ENCODE measurements around the gene DYRK1A. TPM values are rescaled to one million over a fixed set of nuclear protein-coding genes. Genes with fewer than 3 reads are reported as not detected.

DYRK1A gene
- total RNA-seq, 1 donor from 2014 or later, result 108 TPM

- no peak overlapping the region for H3K4me3 Mint-ChIP-seq
- peaks cover 39% of the 10 kb centered on the region for H3K4me1 Mint-ChIP-seq
Measured at GRCh38 chr21:37443683-37444082, 77.1 kb downstream of the DYRK1A start.

GRCh38 chr21:37445228-37445627, 78.7 kb downstream of the DYRK1A start:
- H3K36me3 Mint-ChIP-seq, result peaks cover 34% of the 10 kb centered on the region
- Histone ChIP-seq H3K9me3 (ENCODE audit: low read depth) (no peaks in the 10 kb centered on the region), H3K27ac (no peak overlapping the region), H3K4me3 (no peak overlapping the region), H3K27me3 (no peaks in the 10 kb centered on the region), H3K9ac (no peak overlapping the region), H4K20me1 (ENCODE audit: low read depth) (peaks cover 93% of the 10 kb centered on the region), H3K4me2 (no peak overlapping the region), H2AFZ (replicated peaks) (no peak overlapping the region), H3F3A (ENCODE audit: low read depth) (peaks cover 7% of the 10 kb centered on the region), H3K36me3 (no peaks in the 10 kb centered on the region), H3K79me2 (ENCODE audit: low read depth) (peaks cover 100% of the 10 kb centered on the region), H3K4me1 (peaks cover 30% of the 10 kb centered on the region)
- no peak for DNase-seq (ENCODE audit: low spot score)
- no peak overlapping the region for H3K27ac Mint-ChIP-seq
- peaks cover 39% of the 10 kb centered on the region for H3K4me1 Mint-ChIP-seq
- H3K9me3 Mint-ChIP-seq, result peaks cover 13% of the 10 kb centered on the region
- H3K4me3 Mint-ChIP-seq, result no peak overlapping the region
- no peaks in the 10 kb centered on the region for H3K27me3 Mint-ChIP-seq (ENCODE audit: insufficient read depth, low read depth)
- no peak for TF ChIP-seq EZH2 (IDR thresholded peaks at IDR 0.05)
- TF ChIP-seq CTCF (IDR thresholded peaks at IDR 0.05), result no peak
- no peak for TF ChIP-seq EZH2phosphoT487 (IDR thresholded peaks at IDR 0.05)

More at GRCh38 chr21:37443683-37444082, 77.1 kb downstream of the DYRK1A start:
- Histone ChIP-seq H3K36me3 (peaks cover 5% of the 10 kb centered on the region), H3K27me3 (no peaks in the 10 kb centered on the region), H3F3A (ENCODE audit: low read depth) (peaks cover 7% of the 10 kb centered on the region), H3K4me3 (no peak overlapping the region), H2AFZ (replicated peaks) (no peak overlapping the region), H3K9ac (no peak overlapping the region), H3K4me1 (peaks cover 30% of the 10 kb centered on the region), H3K27ac (no peak overlapping the region), H3K9me3 (ENCODE audit: low read depth) (peaks cover 7% of the 10 kb centered on the region), H4K20me1 (ENCODE audit: low read depth) (peaks cover 77% of the 10 kb centered on the region), H3K79me2 (ENCODE audit: low read depth) (peaks cover 100% of the 10 kb centered on the region), H3K4me2 (no peak overlapping the region)
- Mint-ChIP-seq H3K9me3 (peaks cover 23% of the 10 kb centered on the region), H3K27me3 (ENCODE audit: insufficient read depth, low read depth) (no peaks in the 10 kb centered on the region), H3K36me3 (peaks cover 35% of the 10 kb centered on the region), H3K27ac (peak overlapping the region; percentile 40)
- DNase-seq (ENCODE audit: low spot score), result no peak
- TF ChIP-seq CTCF (IDR thresholded peaks at IDR 0.05) (no peak), EZH2phosphoT487 (IDR thresholded peaks at IDR 0.05) (no peak), EZH2 (IDR thresholded peaks at IDR 0.05) (no peak)

- H3K9me3 Mint-ChIP-seq, result peaks cover 6% of the 10 kb centered on the region
- Histone ChIP-seq H3K4me2 (peak overlapping the region; percentile 7), H3K36me3 (no peaks in the 10 kb centered on the region), H2AFZ (replicated peaks) (no peak overlapping the region), H3F3A (ENCODE audit: low read depth) (peaks cover 7% of the 10 kb centered on the region), H3K4me1 (peaks cover 30% of the 10 kb centered on the region), H3K27me3 (no peaks in the 10 kb centered on the region), H3K79me2 (ENCODE audit: low read depth) (peaks cover 100% of the 10 kb centered on the region), H3K27ac (no peak overlapping the region), H3K9me3 (ENCODE audit: low read depth) (no peaks in the 10 kb centered on the region), H4K20me1 (ENCODE audit: low read depth) (peaks cover 100% of the 10 kb centered on the region), H3K4me3 (no peak overlapping the region), H3K9ac (no peak overlapping the region)
- H3K36me3 Mint-ChIP-seq, result peaks cover 30% of the 10 kb centered on the region
- no peak overlapping the region for H3K4me3 Mint-ChIP-seq
- no peaks in the 10 kb centered on the region for H3K27me3 Mint-ChIP-seq (ENCODE audit: insufficient read depth, low read depth)
- TF ChIP-seq CTCF (IDR thresholded peaks at IDR 0.05) (peak; percentile 20), EZH2 (IDR thresholded peaks at IDR 0.05) (no peak), EZH2phosphoT487 (IDR thresholded peaks at IDR 0.05) (no peak)
- peaks cover 43% of the 10 kb centered on the region for H3K4me1 Mint-ChIP-seq
- H3K27ac Mint-ChIP-seq, result no peak overlapping the region
- DNase-seq (ENCODE audit: low spot score), result peak; percentile 26
Measured at GRCh38 chr21:37446552-37446951, 80.0 kb downstream of the DYRK1A start.

All from neural progenitor cell (in vitro differentiated cells).